Smooth muscle cell (in vitro differentiated cells): ENCODE data around the gene CERCAM. TPM values are rescaled to one million over a fixed set of nuclear protein-coding genes. Genes with fewer than 3 reads are reported as not detected.

Experiments
- DNase-seq: peaks from one replicate; lab custom pipeline; 2025; ENCODE audit not compliant: unreplicated experiment; lab: John Stamatoyannopoulos, UW
- H2AFZ ChIP-seq: fragments of 200-600 bp; sonication (generic); 2 replicates; pipeline ENCODE4 v1.6.0; 2016; ENCODE audit warnings: antibody characterized with exemption, low read depth, mild to moderate bottlenecking
- H3F3A ChIP-seq: fragments of 200-600 bp; sonication (generic); 2 replicates; pipeline ENCODE4 v1.6.0; 2017; ENCODE audit warnings: antibody characterized with exemption, low read depth
- H3K27ac ChIP-seq: fragments of 200-600 bp; sonication (generic); 2 replicates; pipeline ENCODE4 v1.5.1; 2016; ENCODE audit warnings: low read depth, mild to moderate bottlenecking
- H3K27me3 ChIP-seq: fragments of 200-600 bp; sonication (generic); 2 replicates; pipeline ENCODE4 v1.6.1; 2016; ENCODE audit warnings: low read depth, mild to moderate bottlenecking
- H3K36me3 ChIP-seq: fragments of 200-600 bp; sonication (generic); 2 replicates; pipeline ENCODE4 v1.5.1; 2016; ENCODE audit warnings: low read depth
- H3K4me1 ChIP-seq: fragments of 200-600 bp; sonication (generic); 2 replicates; pipeline ENCODE4 v1.5.1; 2016; ENCODE audit warnings: low read depth
- H3K4me2 ChIP-seq: fragments of 200-600 bp; sonication (generic); 2 replicates; pipeline ENCODE4 v1.6.0; 2016; ENCODE audit warnings: mild to moderate bottlenecking
- H3K4me3 ChIP-seq: fragments of 200-600 bp; sonication (generic); 2 replicates; pipeline ENCODE4 v1.5.1; 2016; ENCODE audit warnings: mild to moderate bottlenecking
- H3K79me2 ChIP-seq: fragments of 200-600 bp; sonication (generic); 2 replicates; pipeline ENCODE4 v1.6.0; 2016; ENCODE audit warnings: low read depth, mild to moderate bottlenecking
- H3K9ac ChIP-seq: fragments of 200-600 bp; sonication (generic); 2 replicates; pipeline ENCODE4 v1.6.0; 2016; ENCODE audit warnings: low read depth
- H3K9me3 ChIP-seq: fragments of 200-600 bp; sonication (generic); replicated peaks from 2 replicates; pipeline ENCODE4 v1.5.1; 2016; ENCODE audit warnings: low read depth
- H4K20me1 ChIP-seq: fragments of 200-600 bp; sonication (generic); 2 replicates; pipeline ENCODE4 v1.6.0; 2016; ENCODE audit warnings: low read depth
- CTCF ChIP-seq: fragments of 200-600 bp; sonication (generic); IDR thresholded peaks from 2 replicates; pipeline ENCODE4 v1.5.1; 2017; ENCODE audit warnings: borderline replicate concordance, mild to moderate bottlenecking, antibody characterized with exemption; ENCODE audit not compliant: insufficient read depth, poor library complexity, severe bottlenecking
- WGBS: methylation state at CpG from one replicate; pipeline ENCODE4 v1.1.7; 2016; ENCODE audit warnings: low lambda C conversion rate; 5-methylcytosine and 5-hydroxymethylcytosine counted together
- polyA plus RNA-seq: library from polyadenylated mRNA; unstranded; fragments of >200 nt; fragmentation: Nextera tagmentation; extraction: Ambion mirVana; gene quantifications from 2 replicates; pipeline ENCODE4 v1.2.1, GENCODE V29; 2016
- total RNA-seq: library from RNA; depleted of rRNA; stranded (reverse); fragments of >200 nt; gene quantifications from 2 replicates; pipeline ENCODE4 v1.2.3, GENCODE V29; 2014

CERCAM gene
- total and polyA plus RNA-seq, 2 experiments from 2014 or later, result 129 to 357 TPM

- Histone ChIP-seq H4K20me1 (peaks cover 29% of the 10 kb centered on the region), H3K9ac (peak overlapping the region; percentile 94)
- WGBS, result 93% methylated on average over 1 of the region's 1 CpG
Measured at GRCh38 chr9:128372784-128373183, 47.9 kb upstream of the CERCAM start.

DNA sequence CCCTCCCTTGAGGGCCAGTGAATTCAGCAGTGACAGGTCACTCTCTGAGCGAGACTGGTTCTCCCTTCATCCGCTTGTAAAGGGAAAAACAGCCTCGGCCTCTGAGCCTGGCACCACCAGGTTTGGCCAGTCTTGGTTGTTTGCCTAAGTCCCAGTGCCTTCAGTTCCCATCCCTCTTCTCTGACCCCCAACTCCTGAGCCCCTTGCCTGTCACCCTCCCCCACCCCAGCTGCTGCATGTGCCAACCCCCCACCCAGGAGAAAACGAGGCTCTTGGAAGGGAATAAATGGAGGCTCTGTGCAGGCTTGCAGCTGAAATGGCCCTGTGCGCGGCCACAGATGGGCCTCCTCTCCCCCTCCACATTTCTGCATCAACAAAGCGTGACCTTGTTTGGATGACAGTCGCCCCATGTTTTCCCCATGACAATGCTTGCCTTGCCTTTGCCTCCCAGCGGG is 46.4 kb upstream of the CERCAM start:
- Histone ChIP-seq H2AFZ (no peak overlapping the region), H3K9ac (no peak overlapping the region), H3K27me3 (no peaks in the 10 kb centered on the region), H3K4me3 (no peak overlapping the region), H3K4me1 (peaks cover 7% of the 10 kb centered on the region), H3K79me2 (peaks cover 31% of the 10 kb centered on the region), H3K36me3 (no peaks in the 10 kb centered on the region), H3F3A (peaks cover 16% of the 10 kb centered on the region), H3K9me3 (no peaks in the 10 kb centered on the region), H4K20me1 (peaks cover 34% of the 10 kb centered on the region), H3K4me2 (no peak overlapping the region), H3K27ac (no peak overlapping the region)
- 97% methylated on average over 9 of the region's 9 CpGs for WGBS
- DNase-seq, result no peak
- no peak for TF ChIP-seq CTCF

More at GRCh38 chr9:128372784-128373183, 47.9 kb upstream of the CERCAM start:
- peak overlapping the region; percentile 94 for H3K4me2 ChIP-seq
- peaks cover 16% of the 10 kb centered on the region for H3F3A ChIP-seq
- TF ChIP-seq CTCF, result no peak
- DNase-seq, result no peak
- peaks cover 31% of the 10 kb centered on the region for H3K79me2 ChIP-seq
- H3K4me1 ChIP-seq, result peaks cover 7% of the 10 kb centered on the region
- no peaks in the 10 kb centered on the region for H3K36me3 ChIP-seq
- no peak overlapping the region for H2AFZ ChIP-seq
- no peaks in the 10 kb centered on the region for H3K27me3 ChIP-seq
- H3K9me3 ChIP-seq, result no peaks in the 10 kb centered on the region
- H3K4me3 ChIP-seq, result no peak overlapping the region
- H3K27ac ChIP-seq, result peak overlapping the region; percentile 93

- WGBS, result 57% methylated on average over 5 of the region's 5 CpGs
- no peak overlapping the region for H3K4me2 ChIP-seq
- H3K4me1 ChIP-seq, result no peaks in the 10 kb centered on the region
- no peaks in the 10 kb centered on the region for H3K27me3 ChIP-seq
- H3K36me3 ChIP-seq, result no peaks in the 10 kb centered on the region
- H3K79me2 ChIP-seq, result peaks cover 31% of the 10 kb centered on the region
- H3K27ac ChIP-seq, result peak overlapping the region; percentile 71
- H3K4me3 ChIP-seq, result no peak overlapping the region
- no peak overlapping the region for H2AFZ ChIP-seq
- H3K9me3 ChIP-seq, result no peaks in the 10 kb centered on the region
- no peak for DNase-seq
- peaks cover 34% of the 10 kb centered on the region for H4K20me1 ChIP-seq
- TF ChIP-seq CTCF, result no peak
- H3K9ac ChIP-seq, result no peak overlapping the region
- peaks cover 12% of the 10 kb centered on the region for H3F3A ChIP-seq
Measured at GRCh38 chr9:128375865-128376264, 44.8 kb upstream of the CERCAM start.

DNA sequence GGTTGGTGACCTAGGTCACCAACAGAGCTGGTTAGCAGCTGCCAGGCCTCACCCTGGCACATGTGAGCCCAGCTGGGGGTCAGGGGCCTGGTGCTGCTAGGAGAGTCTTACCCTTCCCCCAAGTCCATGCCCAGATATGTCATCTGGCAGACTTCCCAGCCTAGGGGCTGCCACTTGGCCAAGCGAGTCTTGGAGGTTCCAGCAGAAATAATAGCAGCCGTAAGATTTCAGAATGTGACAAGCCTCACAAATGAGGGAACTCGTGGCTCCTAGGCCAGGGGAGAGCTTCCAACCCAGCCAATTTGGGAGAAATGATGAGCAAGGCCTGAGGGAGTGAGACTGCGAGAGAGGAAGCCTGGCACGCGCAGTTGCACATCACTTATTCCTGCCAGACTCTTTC is 38.4 kb upstream of the CERCAM start:
- H3K79me2 ChIP-seq, result no peaks in the 10 kb centered on the region
- H3K4me1 ChIP-seq, result peaks cover 12% of the 10 kb centered on the region
- no peak overlapping the region for H3K4me2 ChIP-seq
- no peak overlapping the region for H3K4me3 ChIP-seq
- no peaks in the 10 kb centered on the region for H3K27me3 ChIP-seq
- H2AFZ ChIP-seq, result no peak overlapping the region
- H3K9ac ChIP-seq, result no peak overlapping the region
- H3F3A ChIP-seq, result no peaks in the 10 kb centered on the region
- no peak for TF ChIP-seq CTCF
- H3K36me3 ChIP-seq, result no peaks in the 10 kb centered on the region
- 83% methylated on average over 6 of the region's 6 CpGs for WGBS
- DNase-seq, result no peak
- H3K27ac ChIP-seq, result no peak overlapping the region
- H4K20me1 ChIP-seq, result peaks cover 58% of the 10 kb centered on the region
- H3K9me3 ChIP-seq, result no peaks in the 10 kb centered on the region
